Measurements from ENCODE around the gene TTC36.
A peak's percentile ranks its signal among the peaks of the same experiment; 100 is the strongest.
"Not testable (repeated sequence)": the region's sequence is repeated elsewhere in the genome, so short reads cannot be mapped to it uniquely, and the experiment has no call there.

TTC36 gene, protein sequence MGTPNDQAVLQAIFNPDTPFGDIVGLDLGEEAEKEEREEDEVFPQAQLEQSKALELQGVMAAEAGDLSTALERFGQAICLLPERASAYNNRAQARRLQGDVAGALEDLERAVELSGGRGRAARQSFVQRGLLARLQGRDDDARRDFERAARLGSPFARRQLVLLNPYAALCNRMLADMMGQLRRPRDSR

DNA sequence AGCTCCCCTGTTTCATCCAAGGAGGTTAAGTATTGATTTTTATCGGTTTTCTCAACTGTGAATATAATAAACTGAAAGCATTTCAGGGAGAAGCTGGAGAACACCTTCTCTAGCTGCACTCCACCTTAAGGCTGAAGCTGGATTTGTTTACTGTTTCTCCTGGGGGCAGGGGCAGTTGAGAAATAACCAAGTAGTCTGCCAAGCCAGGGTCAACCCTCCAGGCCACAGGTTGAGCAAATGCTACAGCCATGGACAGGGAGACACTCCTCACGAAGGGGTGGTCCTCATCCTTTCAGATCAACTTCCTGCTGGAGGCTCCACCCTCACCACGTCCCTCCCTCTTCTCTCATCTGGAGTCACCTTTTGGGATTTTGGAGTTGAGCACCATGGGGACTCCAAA is at the start of gene TTC36:
Gene TTC36 (plus strand): TSS at position 366 of the 400 bp plus-strand sequence. CDS start 21 bp downstream, at position 387.
- DNase-seq: no peak

DNA sequence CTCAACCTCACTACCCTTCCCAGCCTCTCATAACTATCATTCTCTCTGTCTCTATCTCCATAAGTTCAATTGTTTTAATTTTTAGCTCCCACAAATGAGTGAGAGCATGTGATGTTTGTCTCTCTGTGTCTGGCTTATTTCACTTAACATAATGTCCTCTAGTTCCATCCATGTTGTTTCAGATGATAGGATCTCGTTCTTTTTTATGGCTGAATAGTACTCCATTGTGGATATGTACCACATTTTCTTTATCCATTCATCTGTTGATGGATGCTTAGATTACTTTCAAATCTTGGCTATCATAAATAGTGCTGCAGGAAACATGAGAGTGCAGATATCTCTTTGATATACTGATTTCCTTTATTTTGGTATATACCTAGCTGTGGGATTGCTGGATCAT is 46.0 kb upstream of the TTC36 start:
- not testable (repeated sequence) for DNase-seq

DNA sequence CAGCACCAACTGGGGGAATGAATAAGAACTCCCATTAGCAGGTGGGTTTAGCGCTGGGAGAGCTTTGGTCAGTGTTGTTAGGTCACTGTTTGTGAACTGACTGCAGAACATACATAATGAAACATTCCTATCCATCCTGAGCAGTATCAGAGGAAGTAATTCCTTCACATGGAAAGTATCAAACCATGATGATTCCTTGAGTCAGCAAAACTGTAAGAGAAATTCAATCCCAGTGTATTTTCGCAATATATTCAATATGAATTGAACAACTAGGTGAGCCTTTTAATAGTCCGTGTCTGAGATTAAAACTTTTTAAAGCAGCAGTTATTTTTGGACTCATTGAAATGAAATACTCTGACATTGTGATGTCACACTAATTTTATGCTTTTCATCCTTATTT is 42.9 kb upstream of the TTC36 start:
- DNase-seq: no peak

DNA sequence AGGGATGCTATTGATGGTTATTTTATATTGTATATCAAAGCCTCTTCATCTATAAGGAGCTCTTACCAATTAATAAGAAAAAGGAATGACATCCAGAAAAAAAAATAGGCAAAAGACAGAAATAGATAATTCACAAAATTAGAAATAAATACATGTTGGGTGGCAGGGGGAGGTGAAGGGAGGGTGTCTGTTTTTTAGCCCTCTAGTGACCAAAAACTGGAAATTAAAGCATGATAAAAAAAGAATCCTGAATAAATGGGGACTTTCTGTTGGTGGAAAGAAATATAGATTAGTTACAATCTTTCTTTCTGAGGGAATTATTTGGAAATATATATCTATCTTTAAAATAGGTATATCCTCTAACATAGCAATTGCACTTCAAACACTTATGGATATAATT is 42.0 kb upstream of the TTC36 start:
- no peak for DNase-seq

DNA sequence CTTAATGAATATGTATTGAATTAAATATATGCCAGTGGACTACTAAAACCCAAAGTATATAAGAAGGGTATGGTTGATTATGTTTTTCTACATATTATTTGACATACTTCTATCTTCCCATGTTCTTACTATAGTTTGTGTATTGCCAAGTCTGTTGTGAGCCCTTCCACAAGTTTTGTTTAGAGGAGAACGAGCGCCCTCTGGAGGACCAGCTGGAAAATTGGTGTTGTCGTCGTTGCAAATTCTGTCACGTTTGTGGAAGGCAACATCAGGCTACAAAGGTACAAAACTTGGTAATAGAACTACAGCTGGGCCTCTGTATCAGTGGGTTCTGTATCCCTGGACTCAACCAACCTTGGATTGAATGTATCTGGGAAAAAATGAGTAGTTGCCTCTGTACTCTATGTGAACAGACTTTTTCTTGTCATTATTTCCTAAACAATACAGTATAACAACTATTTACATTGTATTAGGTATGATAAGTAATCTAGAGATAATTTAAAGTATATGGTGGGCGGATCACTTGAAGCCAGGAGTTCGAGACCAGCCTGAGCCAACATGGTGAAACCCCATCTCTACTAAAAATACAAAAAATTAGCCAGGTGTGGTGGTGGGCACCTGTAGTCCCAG is 38.7 kb upstream of the TTC36 start:
- peak; percentile 84 for DNase-seq

DNA sequence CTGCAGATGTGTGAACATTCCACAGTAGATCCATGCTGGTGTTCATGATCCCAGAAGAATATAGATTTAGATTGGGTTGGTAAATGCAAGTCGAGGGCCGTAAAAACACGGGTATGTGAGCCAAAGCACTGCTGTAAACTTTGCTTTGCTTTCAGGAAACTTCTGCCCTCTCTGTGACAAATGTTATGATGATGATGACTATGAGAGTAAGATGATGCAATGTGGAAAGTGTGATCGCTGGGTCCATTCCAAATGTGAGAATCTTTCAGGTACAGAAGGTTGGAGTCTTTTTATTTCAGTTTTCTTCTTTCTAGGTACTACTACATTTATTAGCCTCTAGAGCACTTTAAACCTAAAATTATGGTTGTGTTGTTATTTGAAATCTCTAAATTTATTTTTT is 36.2 kb upstream of the TTC36 start:
- DNase-seq: no peak

DNA sequence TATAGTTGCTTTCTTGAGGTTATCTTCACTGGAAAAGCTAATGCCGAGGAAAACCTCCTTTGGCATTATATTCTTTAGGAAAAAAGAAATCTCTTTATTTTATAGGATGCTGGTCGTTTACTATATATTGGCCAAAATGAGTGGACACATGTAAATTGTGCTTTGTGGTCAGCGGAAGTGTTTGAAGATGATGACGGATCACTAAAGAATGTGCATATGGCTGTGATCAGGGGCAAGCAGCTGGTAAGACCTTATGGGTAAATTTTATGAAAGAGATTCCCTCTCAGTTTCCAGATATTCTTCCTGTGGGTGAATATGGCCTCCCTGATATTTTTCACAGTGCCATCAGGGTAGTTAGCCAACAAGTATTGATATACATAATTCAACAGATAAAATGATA is 29.4 kb upstream of the TTC36 start:
- DNase-seq: no peak

DNA sequence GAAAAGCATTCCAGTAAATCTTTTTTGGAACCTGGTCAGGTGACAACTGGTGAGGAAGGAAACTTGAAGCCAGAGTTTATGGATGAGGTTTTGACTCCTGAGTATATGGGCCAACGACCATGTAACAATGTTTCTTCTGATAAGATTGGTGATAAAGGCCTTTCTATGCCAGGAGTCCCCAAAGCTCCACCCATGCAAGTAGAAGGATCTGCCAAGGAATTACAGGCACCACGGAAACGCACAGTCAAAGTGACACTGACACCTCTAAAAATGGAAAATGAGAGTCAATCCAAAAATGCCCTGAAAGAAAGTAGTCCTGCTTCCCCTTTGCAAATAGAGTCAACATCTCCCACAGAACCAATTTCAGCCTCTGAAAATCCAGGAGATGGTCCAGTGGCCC is 24.1 kb upstream of the TTC36 start:
- no peak for DNase-seq

DNA sequence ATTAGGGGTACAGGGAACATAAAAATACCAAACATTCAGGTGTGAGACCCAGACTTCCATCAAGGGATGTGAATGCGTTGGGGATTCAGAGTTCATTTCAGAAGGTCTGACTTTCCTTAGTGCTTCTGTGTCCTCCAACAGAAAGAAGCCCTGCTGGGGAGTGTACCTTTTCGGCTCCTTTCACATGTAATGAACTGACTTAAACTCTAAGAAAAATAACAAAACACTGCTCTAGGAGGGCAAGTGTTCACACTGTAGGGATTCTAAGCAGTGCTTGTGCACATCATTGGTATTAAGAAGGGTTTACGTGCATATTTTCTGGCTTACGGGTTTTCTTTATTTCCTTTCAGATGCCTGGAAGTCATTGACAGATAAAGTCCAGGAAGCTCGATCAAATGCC is 15.7 kb upstream of the TTC36 start:
- no peak for DNase-seq

DNA sequence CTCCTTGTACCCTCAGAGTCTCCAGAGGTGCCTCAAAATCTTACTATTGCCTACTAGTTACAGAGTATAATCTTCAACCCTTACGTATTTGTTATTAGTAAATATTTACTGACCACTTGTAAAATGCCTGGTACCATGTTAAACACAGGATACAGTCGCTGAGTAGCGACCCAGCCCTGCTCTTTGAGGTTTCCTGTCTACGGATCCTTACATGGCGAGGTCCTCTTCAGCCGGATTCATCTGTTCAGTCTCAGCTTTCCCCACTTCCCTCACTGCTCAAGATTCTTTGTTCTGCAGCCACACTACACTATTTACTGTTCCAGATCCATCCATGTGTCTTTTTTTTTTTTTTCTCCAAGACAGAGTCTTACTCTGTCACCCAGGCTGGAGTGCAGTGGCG is 13.2 kb upstream of the TTC36 start:
- DNase-seq: no peak

DNA sequence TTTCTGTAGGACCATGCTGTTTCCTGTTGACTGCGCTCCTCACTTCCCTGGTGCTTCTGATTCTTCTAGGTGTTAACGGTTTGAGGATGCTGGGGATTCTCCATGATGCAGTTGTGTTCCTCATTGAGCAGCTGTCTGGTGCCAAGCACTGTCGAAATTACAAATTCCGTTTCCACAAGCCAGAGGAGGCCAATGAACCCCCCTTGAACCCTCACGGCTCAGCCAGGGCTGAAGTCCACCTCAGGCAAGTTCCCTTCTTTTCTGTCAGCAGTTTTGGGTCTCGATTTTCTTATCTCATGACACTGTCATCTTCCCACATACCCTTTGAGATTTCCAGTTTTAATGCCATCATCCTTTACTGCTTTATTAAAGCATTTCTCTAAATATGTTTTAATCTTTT is 7.7 kb upstream of the TTC36 start:
- DNase-seq: no peak

DNA sequence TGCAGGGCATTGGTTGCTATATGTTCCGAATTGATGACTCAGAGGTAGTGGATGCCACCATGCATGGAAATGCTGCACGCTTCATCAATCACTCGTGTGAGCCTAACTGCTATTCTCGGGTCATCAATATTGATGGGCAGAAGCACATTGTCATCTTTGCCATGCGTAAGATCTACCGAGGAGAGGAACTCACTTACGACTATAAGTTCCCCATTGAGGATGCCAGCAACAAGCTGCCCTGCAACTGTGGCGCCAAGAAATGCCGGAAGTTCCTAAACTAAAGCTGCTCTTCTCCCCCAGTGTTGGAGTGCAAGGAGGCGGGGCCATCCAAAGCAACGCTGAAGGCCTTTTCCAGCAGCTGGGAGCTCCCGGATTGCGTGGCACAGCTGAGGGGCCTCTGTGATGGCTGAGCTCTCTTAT is 5.4 kb upstream of the TTC36 start:
- no peak for DNase-seq

DNA sequence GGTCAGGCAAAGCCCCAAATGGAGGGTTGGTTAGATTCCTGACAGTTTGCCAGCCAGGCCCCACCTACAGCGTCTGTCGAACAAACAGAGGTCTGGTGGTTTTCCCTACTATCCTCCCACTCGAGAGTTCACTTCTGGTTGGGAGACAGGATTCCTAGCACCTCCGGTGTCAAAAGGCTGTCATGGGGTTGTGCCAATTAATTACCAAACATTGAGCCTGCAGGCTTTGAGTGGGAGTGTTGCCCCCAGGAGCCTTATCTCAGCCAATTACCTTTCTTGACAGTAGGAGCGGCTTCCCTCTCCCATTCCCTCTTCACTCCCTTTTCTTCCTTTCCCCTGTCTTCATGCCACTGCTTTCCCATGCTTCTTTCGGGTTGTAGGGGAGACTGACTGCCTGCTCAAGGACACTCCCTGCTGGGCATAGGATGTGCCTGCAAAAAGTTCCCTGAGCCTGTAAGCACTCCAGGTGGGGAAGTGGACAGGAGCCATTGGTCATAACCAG is 4.7 kb upstream of the TTC36 start:
- no peak for DNase-seq

DNA sequence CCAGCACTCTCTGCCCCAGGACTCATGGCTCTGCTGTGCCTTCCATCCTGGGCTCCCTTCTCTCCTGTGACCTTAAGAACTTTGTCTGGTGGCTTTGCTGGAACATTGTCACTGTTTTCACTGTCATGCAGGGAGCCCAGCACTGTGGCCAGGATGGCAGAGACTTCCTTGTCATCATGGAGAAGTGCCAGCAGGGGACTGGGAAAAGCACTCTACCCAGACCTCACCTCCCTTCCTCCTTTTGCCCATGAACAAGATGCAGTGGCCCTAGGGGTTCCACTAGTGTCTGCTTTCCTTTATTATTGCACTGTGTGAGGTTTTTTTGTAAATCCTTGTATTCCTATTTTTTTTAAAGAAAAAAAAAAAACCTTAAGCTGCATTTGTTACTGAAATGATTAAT is 2.9 kb upstream of the TTC36 start:
- no peak for DNase-seq

DNA sequence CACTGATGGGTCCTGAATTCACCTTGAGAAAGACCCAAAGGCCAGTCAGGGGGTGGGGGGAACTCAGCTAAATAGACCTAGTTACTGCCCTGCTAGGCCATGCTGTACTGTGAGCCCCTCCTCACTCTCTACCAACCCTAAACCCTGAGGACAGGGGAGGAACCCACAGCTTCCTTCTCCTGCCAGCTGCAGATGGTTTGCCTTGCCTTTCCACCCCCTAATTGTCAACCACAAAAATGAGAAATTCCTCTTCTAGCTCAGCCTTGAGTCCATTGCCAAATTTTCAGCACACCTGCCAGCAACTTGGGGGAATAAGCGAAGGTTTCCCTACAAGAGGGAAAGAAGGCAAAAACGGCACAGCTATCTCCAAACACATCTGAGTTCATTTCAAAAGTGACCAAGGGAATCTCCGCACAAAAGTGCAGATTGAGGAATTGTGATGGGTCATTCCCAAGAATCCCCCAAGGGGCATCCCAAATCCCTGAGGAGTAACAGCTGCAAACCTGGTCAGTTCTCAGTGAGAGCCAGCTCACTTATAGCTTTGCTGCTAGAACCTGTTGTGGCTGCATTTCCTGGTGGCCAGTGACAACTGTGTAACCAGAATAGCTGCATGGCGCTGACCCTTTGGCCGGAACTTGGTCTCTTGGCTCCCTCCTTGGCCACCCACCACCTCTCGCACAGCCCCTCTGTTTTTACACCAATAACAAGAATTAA is 2.4 kb upstream of the TTC36 start:
- no peak for DNase-seq

DNA sequence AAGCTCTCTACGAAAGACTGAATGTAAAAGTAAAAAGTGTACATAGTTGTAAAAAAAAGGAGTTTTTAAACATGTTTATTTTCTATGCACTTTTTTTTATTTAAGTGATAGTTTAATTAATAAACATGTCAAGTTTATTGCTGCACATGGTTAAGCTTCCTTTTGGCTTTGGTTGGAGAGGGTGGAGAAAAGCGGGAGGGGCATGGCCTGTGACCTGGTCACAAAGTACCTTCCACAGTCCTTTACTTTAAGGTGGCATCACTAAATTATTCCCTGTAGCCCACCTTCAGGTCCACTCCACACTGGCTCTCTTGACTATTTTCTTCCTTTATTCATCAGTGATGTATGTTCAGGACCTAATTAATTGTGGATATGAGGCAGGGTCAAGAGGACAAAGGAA is 586 bp upstream of the TTC36 start:
- DNase-seq: no peak

DNA sequence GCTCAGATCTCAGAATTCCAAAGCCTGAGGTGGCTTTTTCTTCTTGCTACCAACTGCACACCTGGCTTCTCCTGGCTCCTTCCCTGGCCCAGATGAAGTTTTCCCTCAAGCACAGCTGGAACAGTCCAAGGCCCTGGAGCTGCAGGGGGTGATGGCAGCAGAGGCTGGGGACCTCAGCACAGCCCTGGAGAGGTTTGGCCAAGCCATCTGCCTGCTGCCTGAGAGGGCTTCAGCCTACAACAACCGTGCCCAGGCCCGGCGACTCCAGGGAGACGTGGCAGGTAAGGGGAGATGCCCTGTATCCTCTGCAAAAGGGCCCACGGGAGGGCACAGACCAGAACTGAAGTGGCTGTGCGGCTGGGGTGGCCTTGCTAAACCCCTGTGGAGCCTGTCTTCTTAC is 1.2 kb downstream of the TTC36 start:
- DNase-seq: no peak

DNA sequence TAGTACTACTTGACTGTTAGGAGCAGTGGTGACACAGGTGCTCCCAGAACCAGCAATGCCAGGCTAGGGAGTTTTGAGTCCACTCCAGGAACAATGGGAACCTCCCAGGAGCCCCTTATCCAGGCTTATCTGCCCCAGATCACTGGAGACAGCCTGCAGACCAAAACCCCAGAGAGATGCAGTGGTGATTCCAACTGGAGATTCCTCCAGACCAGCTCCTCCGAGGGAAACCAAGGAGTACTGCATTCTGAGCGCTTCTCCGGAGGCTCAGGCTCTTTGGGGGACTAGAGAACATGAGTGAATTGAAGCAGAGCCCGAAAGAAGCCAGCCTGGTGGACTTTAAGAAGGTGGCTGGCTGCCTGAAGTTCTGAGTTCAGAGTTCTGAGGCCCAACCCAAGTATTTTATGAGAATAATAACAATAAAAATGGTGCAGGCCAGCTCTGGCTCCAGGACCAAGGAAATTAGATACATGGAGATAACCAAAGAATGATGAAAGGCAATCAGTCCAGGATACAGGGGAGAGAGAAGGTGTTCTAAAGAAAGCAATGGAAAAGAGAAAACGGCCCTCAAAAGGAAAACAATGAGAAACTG is 2.4 kb downstream of the TTC36 start:
- DNase-seq: no peak

DNA sequence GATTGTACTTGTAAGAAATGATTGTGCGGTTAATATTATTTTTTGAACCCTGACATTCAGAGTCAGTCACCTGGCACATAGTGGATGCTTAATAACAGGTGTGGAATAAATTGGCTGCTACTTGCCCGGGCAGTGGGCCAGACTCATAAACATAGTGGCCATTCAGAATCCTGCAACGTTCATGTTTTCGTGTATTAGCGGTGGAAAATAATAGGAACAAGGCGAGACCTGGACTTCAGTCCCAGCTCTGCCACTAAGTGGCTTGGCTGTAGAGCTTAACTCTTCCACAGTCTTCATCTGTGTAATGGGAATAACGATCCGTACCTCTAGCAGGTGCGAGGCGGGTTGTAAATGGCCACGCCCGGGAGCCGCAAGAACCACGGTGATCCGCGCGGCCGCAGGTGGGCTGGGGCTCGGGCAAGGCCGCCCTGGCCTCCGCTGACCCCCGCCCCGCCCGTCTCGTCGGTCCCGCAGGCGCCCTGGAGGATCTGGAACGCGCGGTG is 3.0 kb downstream of the TTC36 start:
- DNase-seq: peak; percentile 10

DNA sequence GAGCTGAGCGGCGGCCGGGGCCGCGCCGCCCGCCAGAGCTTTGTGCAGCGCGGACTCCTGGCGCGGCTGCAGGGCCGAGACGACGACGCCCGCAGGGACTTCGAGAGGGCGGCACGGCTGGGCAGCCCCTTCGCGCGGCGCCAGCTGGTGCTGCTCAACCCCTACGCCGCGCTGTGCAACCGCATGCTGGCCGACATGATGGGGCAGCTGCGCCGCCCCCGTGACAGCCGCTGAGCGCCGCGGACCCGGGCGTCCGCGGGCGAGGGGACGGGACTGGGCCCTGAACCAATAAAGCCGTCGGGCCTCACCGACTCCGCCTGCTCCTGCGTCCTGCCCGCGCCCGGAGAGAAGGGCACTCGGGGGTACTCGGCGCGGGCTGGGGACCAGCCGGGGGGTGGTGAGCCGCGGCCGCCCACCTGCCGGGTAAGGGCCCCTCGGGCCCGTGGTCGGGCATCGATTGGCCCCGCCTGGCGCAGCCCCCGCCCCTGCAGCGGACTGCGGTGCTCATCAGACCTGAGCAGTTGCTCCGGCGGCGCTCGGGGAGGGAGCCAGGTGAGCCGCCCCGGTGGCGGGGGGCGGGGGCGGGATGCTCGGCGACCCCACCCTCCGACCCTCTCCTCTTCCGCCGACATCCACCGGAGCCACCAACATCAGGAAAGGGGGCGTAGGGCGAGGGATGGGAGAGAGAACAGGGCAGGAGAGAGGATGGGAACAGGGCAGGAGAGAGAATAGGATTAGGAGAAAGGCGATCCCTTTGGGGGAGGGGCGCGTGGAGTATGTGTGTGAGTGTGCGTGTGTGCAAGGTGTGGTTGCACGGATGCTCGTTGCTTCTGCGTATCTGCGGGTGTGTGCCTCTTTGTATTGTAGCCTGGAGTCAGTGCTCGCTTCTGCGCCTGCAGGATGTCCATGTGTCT is 3.7 kb downstream of the TTC36 start, which contains the start of gene TMEM25:
Gene TMEM25 (plus strand): TSS at position 510 of the 914 bp plus-strand sequence. CDS start 610 bp downstream, outside the sequence.
- DNase-seq: peak; percentile 11

DNA sequence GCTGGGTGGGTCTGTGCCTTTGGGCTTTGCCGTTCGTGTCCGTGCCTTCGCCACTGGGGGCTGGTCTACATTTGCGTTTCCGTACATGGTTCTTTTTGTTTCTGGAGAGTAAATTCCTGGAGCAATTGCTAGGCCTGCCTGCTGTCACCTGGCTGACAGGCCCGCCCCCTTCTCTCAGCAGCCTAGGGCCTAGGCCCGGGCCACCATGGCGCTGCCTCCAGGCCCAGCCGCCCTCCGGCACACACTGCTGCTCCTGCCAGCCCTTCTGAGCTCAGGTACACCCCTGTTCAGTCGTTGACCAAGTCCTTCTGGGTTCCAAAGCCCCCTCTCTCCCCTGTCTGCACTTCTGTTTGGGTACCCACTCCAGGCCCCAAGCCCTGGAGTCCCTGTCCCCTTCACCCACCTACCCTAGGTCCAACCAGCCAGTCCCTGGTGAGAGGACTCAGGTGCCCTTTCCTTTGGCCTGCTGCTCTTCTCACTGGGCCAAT is 4.4 kb downstream of the TTC36 start:
- no peak for DNase-seq

DNA sequence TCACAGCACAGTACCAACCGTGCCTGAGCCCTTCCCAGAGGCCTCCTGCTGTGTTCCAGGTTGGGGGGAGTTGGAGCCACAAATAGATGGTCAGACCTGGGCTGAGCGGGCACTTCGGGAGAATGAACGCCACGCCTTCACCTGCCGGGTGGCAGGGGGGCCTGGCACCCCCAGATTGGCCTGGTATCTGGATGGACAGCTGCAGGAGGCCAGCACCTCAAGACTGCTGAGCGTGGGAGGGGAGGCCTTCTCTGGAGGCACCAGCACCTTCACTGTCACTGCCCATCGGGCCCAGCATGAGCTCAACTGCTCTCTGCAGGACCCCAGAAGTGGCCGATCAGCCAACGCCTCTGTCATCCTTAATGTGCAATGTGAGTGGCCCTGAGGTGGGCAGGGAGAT is 4.8 kb downstream of the TTC36 start:
- no peak for DNase-seq
